Stimulated activated CD4-positive, alpha-beta T cell treated with anti-CD3 and anti-CD28 coated beads, Interleukin-4, amount 100 ng/mL, for 24 hours (primary cell): ENCODE data around the gene ZSWIM3.
"Not testable (repeated sequence)": the region's sequence is repeated elsewhere in the genome, so short reads cannot be mapped to it uniquely, and the experiment has no call there.

Experiments
- DNase-seq: peaks from one replicate; pipeline ENCODE4 v3.0.0-alpha.2; 2020

ZSWIM3 gene

GRCh38 chr20:45857114-45857881 is at the start of gene ZSWIM3, which contains the start of gene ACOT8:
ZSWIM3 (plus strand) TSS chr20:45857614; CDS start chr20:45857826, 212 bp downstream.
ACOT8 (minus strand) TSS chr20:45857392; CDS start chr20:45857315, 77 bp downstream.
- DNase-seq = peak; percentile 98

GRCh38 chr20:45810191-45810970 is 47.0 kb upstream of the ZSWIM3 start:
- DNase-seq = no peak

- DNase-seq = peak; percentile 95
These were observed 45.0 kb upstream of the ZSWIM3 start, which contains the start of gene UBE2C for GRCh38 chr20:45812157-45813005. UBE2C (plus strand) TSS chr20:45812644; CDS start chr20:45812696, 52 bp downstream.

- DNase-seq = no peak
These were observed 44.4 kb upstream of the ZSWIM3 start for GRCh38 chr20:45813006-45813340.

- DNase-seq = no peak
These were observed 43.9 kb upstream of the ZSWIM3 start for GRCh38 chr20:45813489-45813888.

GRCh38 chr20:45814314-45814713 is 43.1 kb upstream of the ZSWIM3 start:
- DNase-seq = no peak

GRCh38 chr20:45816951-45817350 is 40.5 kb upstream of the ZSWIM3 start:
- no peak for DNase-seq

GRCh38 chr20:45817376-45818194 is 39.8 kb upstream of the ZSWIM3 start:
- no peak for DNase-seq

- no peak for DNase-seq
These were observed 39.2 kb upstream of the ZSWIM3 start for GRCh38 chr20:45818239-45818638.

- no peak for DNase-seq
These were observed 37.9 kb upstream of the ZSWIM3 start for GRCh38 chr20:45819466-45819865.

- DNase-seq = no peak
These were observed 35.5 kb upstream of the ZSWIM3 start for GRCh38 chr20:45821947-45822346.

- DNase-seq = no peak
These were observed 34.6 kb upstream of the ZSWIM3 start for GRCh38 chr20:45822857-45823256.

- peak; percentile 51 for DNase-seq
These were observed 33.2 kb upstream of the ZSWIM3 start for GRCh38 chr20:45823949-45824835.

- DNase-seq = no peak
These were observed 30.9 kb upstream of the ZSWIM3 start for GRCh38 chr20:45826381-45827019.

GRCh38 chr20:45827030-45827652 is 30.3 kb upstream of the ZSWIM3 start, which contains the start of gene TNNC2:
TNNC2 (minus strand) TSS chr20:45827312; CDS start chr20:45827248, 64 bp downstream.
- no peak for DNase-seq

GRCh38 chr20:45827712-45828111 is 29.7 kb upstream of the ZSWIM3 start:
- DNase-seq = no peak

- DNase-seq = no peak
These were observed 28.8 kb upstream of the ZSWIM3 start for GRCh38 chr20:45828589-45828988.

GRCh38 chr20:45829673-45830106 is 27.7 kb upstream of the ZSWIM3 start:
- DNase-seq = not testable (repeated sequence)

- DNase-seq = no peak
These were observed 24.8 kb upstream of the ZSWIM3 start for GRCh38 chr20:45832619-45833018.
